Stimulated activated CD4-positive, alpha-beta T cell treated with anti-CD3 and anti-CD28 coated beads, Interleukin-15, amount 100 ng/mL, for 24 hours (primary cell): ENCODE data around the gene DYRK2.

Experiments used
- DNase-seq: peaks from one replicate; pipeline ENCODE4 v3.0.0-alpha.2; 2020

The DYRK2 gene

DNA sequence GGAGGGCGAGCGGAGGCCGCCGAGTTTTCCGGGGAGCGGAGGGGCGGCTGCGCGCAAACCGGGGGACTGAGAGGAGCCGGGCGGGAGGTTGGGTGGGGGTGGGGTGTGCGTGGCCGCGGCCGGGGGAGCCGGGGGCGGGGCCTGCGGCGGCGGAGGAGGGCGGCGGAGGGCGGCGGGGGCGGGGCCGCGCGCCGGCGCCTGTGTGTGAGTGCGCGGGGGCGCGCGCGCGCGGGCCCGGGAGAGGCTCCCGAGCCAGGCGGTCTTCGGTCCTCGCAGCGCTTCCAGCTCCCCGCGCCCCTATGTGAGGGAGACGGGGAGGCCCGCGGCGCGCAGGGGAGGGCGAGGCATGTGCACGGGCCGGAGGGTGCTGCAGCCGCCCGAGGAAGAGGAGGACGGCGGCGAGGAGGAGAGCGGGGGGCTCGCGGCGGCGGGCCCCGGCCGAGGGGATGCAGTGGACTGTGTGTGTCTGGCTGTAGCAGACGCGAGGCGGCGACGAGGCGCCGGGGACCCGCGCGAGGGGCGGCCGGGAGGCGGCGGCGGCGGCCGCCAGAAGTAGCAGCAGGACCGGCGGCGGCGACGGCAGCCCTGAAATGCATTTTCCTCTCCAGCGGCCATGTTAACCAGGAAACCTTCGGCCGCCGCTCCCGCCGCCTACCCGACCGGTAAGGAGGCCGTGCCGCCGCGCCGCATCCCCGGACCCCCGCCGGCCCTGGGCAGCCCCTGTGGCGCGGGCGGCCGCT is at the start of gene DYRK2:
TSS of gene DYRK2 (plus strand) at position 225 of the 740 bp plus-strand sequence. CDS start at position 614, 389 bp downstream.
- DNase-seq: peak; percentile 81

DNA sequence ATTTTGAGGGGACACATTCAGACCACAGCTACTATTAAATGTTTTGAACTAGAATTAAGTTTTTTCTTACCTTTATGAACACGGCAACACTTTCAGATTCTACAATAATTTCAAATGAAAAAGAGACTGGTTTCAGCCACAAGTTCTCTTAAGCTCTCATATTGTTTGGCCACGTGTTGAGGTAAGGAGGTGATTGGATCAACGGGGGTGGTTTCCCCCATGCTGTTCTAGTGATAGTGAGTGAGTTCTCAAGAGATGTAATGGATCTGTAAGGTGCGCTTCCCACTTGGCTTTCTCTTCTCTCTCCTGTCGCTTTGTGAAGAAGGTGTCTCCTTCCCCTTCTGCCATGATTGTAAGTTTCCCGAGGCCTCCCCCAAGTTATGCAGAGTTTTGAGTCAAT is 48.9 kb upstream of the DYRK2 start:
- DNase-seq: no peak

DNA sequence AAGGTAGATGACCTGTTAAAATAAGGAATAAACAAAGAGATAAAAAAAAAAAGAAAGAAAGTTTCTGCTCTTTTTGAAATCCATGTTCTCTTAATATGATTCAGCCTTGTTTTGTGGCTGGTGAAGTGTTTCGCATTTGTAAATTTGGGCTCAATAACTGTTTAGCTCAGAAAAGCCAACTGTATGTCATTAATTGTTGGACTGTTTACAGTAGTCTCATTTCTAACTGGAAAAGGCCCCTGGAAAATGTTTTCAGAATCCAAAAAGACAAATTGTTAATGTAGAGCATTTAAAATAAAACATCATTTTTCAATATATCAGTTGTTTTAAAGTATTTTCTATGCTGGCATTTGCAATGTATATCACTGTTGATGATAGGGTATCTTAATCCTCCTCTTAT is 47.4 kb upstream of the DYRK2 start:
- DNase-seq: no peak

DNA sequence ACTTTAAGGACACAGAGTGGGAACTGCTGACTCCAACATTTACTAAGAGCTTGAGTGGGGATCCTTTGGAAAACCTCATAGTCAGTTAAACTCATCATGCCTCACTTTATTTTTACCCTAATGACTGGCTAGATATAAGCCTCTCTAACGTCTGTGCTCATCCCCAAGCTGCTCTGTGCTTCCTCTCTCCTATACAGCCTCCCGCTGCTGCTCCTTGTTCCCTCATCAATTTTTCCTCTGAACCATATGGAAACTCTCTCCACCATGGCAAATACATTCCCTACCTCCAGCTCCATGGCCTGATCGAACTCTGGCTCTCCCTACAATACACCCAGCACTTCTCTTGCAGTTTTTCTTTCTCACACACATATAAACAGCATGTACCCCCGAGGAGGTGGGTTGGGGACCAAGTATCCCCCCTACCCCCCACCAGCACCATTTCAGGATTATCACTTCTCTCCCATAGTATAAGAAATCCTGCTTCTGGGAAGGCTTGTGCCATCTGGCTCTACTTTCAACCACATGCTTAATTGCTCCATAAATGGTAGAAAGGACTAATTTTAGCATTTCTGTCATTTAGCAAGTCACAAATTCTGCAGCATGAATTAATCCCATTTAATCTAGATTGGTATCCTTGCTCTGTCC is 39.2 kb upstream of the DYRK2 start:
- no peak for DNase-seq

DNA sequence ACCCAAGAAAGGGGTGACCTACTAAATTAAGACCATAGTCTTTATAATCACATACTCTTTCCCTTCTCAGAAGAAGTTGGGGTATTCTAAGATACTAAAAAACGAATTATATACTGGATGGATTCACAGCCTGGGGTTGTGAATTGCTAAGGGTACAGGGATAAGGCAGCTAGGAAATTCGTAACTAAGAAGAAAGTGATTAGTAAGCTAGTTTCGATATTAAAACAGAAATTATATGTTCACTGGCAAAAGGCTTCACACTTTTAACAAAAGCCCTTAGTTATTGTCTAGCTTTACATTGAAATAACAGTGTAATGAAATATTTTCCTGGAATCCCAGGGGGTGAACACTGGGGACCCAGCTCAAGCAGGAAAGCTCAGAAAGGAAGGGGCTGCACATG is 35.5 kb upstream of the DYRK2 start:
- no peak for DNase-seq

DNA sequence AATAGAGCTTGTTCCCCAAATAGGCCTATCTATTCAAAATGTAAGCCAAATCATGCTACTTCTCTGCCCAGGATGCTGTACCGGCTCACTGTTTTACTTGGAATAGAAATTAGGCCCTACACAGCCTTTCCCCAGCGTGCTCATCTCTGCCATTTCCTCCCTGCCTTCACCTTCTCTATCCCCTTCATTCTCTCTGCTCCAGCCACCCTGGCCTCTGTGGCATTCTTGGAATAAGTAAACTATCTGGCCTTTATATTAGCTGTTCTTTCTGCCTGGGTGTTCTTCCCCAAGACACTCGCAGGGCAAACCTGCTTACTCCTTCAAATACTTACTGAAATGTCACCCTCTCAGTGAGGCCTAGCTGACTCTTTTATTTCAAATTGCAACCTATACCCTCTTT is 30.9 kb upstream of the DYRK2 start:
- no peak for DNase-seq

DNA sequence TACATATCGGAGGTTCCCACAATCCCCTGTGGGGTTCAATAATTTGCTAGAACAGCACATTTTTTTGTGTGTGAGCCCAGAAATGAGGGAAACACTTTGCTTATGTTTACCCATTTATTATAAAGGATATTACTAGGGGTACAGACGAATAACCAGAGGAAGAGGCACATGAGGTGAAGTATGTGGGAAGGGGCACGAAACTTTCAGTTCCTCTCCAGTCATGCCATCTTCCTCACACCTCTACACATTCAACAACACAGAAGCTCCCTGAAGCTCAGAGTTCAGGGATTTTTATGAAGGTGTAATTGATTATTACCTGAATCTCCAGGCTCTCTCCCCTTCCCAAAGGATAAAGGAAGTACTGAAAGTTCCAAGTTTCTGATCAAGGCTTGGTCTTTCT is 30.2 kb upstream of the DYRK2 start:
- DNase-seq: no peak

DNA sequence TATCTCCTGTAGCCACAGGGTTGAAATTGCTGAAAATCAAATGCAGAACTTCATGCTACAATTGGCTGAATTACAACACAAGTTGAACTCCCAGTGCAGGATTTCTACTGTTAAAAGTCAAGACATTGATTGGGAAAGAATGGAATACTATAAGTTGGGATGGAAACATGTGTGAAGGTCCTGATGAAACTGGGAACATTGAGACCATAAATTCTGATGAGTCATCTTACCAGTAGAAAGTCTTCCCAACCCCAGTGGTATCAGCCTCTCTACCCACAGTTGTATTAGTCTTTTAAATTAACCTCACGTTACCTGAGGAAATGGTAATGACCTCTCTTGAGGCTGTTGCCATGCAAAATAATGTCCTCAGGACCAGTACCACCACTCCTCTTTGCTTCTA is 27.4 kb upstream of the DYRK2 start:
- no peak for DNase-seq

DNA sequence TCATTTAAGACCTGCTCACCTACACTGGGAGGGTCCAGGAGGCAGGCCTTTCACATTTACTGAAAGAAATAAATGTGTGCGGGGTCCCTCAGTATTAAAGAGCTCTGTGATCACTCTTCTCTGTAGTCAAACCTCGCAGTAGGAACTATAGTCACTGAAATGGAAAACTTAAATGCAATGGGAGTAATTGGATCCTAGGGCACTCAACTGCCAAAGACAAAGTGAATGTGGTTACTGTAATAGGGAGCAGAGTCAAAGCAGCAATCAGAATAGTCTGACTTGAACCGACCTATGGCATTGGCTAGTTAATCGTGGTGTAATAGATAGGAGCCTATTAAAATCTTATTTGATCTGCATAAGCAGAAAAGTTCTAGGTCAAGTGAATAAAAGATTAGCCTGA is 26.6 kb upstream of the DYRK2 start:
- DNase-seq: no peak

DNA sequence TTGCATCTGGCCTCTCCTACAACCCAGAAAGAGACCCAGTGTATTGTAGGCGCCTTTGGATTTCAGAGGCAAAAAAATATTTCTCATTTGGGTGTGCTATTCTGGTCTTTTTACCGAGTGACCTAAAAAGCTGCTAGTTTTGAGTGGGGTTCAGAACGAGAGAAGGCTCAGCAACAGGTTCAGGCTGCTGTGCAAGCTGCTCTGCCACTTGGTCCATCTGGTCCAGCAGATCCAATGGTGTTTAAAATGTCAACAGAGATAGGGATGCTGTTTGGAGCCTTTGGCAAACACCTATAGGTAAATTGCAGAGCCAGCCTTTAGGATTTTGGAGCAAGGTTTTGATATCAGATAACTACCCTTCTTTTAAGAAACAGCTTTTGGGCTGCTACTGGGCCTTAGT is 25.3 kb upstream of the DYRK2 start:
- DNase-seq: no peak

DNA sequence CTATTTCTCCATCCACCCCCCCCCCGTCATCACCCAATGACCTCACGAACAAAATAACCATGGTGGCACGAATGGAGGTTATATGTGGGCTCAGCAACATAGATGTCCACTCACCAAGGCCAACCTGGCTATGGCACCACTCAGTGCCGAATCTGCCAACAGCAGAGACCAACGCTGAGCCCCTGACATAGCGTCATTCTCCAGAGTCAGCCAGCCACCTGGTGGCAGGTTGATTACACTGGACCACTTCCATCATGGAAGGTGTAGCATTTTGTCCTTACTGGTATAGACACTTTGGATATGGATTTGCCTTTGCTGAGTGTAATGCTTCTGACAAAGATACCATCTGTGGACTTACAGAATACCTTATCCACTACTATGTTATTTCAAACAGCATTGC is 24.2 kb upstream of the DYRK2 start:
- no peak for DNase-seq

DNA sequence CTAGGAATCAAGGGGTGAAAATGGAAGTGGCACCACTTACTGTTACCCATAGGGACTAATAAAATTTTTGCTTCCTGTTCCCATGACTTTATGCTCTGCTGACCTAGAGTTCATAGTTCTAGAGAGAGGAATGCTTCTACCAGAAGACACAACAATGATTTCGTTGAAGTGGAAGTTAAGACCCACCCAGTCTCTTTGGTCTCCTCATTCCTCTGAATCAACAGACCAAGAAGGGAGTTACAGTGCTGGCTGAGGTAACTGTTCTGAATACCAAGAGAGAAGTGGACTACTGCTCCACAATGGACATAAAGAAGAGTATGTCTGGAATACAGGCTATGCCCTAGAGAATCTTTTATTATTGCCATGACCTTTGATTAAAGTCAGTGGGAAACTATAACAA is 23.5 kb upstream of the DYRK2 start:
- DNase-seq: no peak

DNA sequence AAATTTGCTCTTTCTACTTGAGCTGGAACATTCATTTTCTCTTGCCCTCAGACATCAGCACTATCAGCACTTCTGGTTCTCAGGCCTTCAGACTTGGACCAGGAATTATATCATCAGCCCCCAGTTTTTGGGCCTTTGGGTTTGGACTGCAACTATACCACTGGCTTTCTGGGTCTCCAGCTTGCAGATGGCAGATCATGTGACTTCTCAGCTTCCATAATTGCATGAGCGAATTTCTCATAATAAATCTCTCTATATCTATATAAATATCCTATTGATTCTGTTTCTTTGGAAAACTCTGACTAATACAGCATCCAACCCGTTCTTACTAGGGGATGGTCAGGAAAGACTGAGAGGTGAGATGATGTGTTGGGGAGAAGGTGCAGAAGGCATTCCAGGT is 22.4 kb upstream of the DYRK2 start:
- no peak for DNase-seq

DNA sequence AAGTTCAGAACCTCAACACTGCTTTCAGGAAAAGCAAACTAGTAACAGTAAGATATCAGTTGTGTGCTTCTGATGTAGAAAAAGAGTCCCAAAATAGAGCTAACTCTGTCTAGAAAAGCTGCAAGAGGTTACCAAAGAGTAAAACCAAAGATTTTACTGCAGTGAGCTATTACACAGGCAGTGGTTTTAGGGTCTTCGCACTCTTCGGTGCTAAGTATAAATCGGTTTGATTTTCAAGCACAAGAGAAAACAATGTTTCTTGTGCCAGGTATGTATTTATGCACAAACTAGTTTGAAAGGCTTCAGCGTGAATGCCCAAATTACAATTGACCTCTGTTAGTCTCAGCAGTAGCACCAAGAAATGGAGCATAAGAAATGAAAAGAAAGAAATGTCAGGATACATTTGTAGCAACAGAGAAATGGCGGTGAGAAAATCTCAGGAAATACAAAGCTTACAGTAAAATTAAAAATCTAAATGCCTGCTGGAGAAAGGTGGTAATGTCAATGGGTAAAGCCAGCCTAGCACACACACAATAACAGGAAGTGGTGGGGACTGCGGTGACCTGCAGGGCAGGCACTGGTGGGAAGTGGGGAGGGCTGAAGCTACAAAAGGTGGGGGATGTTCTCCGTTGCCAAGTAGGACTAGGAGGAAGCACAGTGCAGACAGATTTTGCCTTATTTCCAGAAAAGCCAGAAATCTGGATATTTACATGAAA is 18.0 kb upstream of the DYRK2 start:
- peak; percentile 78 for DNase-seq

DNA sequence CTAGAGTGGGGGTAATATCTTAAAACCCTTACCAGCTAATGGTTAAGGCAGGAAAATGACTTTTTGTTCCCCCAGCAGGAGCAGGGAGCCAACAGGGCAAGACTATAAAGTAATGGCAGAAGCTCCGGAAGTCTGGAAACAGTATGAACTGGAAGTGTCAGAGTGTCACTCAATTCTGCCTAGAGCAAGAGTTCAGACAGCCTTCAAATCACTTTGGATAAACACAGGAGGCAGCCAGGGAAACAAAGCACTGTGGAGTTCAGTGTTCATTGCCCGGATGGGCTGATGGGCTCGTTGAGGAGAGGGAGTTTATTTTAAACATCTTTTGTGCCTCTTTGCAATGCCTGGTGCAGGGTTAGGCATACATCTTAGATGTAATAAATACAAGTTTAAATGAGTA is 16.5 kb upstream of the DYRK2 start:
- no peak for DNase-seq

DNA sequence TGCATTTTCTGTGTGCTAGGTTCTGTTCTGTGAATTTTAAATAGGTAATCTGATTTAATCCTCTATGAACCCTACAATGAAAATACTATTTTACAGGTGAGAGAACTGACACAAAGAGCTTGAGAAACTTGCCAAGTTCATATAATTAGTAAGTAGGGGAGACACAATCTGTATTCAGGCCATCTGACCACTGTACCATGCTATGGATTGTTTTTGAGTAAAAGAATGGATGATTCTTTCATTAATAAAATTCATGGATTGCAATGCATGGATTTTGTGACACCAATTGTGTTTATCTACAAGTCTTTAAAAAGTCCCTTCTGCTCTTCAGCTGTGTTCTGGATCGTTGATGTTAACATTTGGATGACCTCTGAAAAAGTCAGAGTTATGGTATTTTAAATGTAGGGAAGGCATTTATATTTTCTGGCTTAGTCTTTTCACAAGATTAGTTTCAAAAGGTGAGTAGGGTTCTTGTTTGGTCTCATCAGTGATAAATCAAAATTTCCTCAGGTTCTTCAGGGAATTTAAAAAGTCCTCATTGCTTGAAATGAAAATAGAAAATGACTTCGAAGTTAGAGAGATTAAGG is 15.4 kb upstream of the DYRK2 start:
- DNase-seq: no peak

DNA sequence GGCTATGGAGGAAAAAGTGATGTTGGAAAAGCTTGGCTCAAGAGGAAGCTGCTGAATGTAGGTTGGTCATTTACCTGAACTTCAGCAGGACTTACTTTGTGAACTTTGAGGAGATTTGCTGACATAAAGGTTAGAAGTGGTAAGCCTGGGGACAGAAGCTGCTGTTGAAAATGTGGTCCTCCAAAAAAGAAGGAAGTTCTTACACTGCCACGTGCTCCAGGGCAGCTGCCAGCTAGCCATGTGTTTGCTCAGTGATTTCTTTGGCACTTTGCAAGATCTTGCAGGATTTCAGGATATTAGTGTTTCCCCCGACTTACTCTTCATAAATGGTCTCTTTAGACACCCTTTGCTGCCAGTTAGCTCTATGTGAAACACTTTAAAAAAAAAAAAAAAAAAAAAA is 14.8 kb upstream of the DYRK2 start:
- DNase-seq: no peak

DNA sequence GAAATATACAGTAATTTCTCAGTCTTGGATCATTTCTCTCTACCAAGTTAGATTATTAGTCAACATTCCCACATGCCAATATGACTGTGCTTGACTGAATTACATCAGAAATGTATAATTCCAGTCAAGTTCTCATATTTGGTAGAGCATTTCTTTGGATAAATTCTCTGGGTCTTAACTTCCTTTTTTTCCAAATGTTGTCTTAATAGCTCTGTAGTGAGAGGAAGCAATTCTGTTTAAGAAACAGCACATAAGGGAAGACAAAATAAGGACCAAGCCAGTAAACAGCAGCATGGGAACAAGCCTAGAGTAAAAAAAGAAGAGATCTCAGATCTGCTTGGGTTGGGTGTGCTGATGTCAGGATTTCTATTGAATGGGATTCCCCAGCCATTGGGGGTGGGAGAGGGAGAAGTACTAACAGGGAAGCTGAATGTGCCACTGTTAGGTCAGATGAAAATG is 14.2 kb upstream of the DYRK2 start:
- peak; percentile 10 for DNase-seq

DNA sequence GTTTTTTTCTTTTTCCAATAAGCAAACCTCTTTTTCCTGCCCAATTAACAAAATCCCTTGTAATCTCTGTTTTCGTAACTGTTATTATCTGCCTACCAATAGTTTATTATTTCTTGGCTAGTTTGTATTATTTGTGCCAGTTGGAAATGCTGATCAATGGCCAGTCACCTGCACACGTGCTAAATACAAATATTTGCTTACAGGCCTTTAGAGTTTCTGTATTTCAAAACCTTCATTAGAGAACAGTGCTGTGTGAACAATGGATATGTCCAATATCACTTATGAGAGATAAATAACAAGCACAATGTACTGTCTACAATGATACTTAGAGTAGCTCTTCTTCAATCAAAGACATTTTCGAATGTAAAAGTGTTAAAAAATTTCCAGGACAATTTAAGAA is 10.8 kb upstream of the DYRK2 start:
- no peak for DNase-seq

DNA sequence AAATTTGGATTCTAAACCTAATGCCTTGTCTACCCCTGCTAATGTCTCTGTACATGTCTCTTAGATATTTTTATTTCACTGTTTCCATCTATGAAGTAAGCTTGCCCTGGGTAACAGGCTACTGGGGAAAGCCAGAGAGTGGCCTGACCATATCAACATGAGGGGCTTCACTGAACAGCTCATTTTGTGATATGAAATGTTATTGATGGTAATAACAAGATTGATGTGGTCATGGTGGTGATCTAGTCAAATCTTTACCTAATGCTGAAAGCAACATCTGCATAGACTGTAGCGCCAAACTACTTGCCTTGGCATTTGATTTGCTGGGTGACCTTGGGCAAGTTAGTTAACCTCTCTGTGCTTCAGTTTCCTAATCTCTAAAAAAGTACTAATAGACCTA is 9.9 kb upstream of the DYRK2 start:
- DNase-seq: no peak

DNA sequence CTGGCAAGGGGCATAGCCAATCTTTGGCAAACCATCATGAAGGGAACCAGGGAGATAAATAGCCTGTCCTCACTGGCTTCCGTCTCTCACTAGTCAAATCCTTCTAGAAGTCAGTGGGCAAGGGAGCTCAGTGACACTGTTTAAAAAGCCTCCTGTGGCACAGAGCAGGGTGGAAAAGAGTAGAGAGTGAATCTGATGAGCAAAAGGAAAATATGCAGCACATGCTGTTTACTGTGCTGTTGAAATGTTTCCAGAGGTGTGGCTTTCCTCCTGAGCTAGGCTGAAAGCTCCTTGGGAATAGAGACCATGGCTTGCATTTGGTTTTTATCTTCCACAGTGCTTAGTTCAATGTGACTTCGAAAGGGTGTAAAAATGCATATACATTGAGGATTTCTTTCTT is 7.7 kb upstream of the DYRK2 start:
- peak; percentile 11 for DNase-seq

DNA sequence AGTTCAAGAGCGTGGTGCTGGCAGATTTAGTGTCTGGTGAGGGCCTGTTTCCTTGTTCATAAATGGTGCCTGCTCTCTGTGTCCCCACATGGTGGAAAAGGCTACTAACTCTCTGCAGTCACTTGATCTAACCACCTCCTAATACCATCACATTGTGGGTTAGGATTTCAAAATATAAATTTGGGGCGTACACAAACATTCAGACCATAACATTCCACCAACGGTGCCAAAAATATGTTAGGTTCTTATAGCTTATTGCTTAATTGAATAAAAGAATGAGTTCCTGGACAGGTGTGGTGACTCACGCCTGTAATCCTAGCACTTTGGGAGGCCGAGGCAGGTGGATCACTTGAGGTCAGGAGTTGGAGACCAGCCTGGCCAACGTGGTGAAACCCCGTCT is 3.4 kb upstream of the DYRK2 start:
- no peak for DNase-seq

DNA sequence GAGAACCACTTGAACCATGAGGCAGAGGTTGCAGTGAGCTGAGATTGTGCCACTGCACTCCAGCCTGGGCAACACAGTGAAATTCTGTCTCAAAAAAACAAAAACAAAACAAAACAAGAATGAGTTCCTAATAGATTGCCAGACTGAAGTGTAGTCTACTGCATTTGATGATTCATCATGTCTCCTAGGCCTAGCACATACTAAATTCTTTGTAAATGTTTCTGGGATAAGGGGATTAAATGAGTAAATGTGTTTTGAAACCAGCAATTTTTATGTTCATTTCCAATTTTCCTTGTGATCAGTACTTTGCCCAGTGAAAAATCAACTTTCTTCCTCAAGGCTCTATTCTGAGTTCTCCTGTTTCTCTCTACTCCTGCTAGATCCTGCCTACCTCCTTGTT is 2.9 kb upstream of the DYRK2 start:
- no peak for DNase-seq

DNA sequence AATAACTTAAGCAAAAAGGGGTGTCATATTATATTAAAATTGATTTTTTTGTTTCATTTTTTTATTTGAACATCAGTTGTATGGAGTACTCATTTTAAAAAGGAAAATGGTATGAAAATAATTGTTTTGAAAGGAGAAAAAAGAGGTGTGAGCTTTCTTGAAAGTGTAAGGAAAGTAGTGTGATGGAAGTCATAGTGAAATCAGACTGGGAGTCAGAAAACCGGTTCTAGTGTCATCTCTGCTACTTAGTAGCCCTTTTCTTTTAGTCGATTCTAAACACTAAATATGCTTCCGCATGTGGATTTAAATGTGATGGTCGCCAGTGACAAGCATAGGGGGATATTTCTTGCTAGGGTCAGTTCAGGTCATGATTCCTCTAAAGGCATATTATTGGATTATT is 1.8 kb upstream of the DYRK2 start:
- DNase-seq: no peak
